HepG2 (cell line): ENCODE data around the gene APBA3. TPM values are rescaled to one million over a fixed set of nuclear protein-coding genes. Genes with fewer than 3 reads are reported as not detected.

Experiments
- FOXK1 ChIP-seq: sonication (generic); formaldehyde crosslinking; IDR thresholded peaks from 2 replicates; pipeline ENCODE4 v1.4.0; 2020; ENCODE audit warnings: low read depth, missing genetic modification reagents, borderline replicate concordance
- HOXA5 ChIP-seq: sonication (generic); formaldehyde crosslinking; IDR thresholded peaks from 2 replicates; pipeline ENCODE4 v1.4.0; 2020; ENCODE audit warnings: missing genetic modification reagents
- KAT7 ChIP-seq: IDR thresholded peaks from 2 replicates; pipeline ENCODE4 v1.6.1; 2018; ENCODE audit warnings: borderline replicate concordance, missing compliant biosample characterization
- MZF1 ChIP-seq: sonication (generic); formaldehyde crosslinking; IDR thresholded peaks from 2 replicates; pipeline ENCODE4 v1.8.1; 2023; ENCODE audit warnings: mild to moderate bottlenecking, missing genetic modification reagents, borderline replicate concordance
- POLR2AphosphoS5 ChIP-seq: IDR thresholded peaks from 2 replicates; pipeline ENCODE4 v1.6.1; 2012; ENCODE audit warnings: low read depth, low read length
- PRMT3 ChIP-seq: sonication (generic); formaldehyde crosslinking; IDR thresholded peaks from 2 replicates; pipeline ENCODE4 v1.8.1; 2022; ENCODE audit warnings: low read depth, mild to moderate bottlenecking, moderate library complexity, missing genetic modification reagents, borderline replicate concordance
- SP140L ChIP-seq: sonication (generic); formaldehyde crosslinking; IDR thresholded peaks from 2 replicates; pipeline ENCODE4 v1.4.0; 2020; ENCODE audit warnings: missing genetic modification reagents, borderline replicate concordance
- SRSF4 ChIP-seq: fragments of 200-400 bp; formaldehyde crosslinking; IDR thresholded peaks from one replicate; pipeline ENCODE4 v1.6.1; 2018; ENCODE audit warnings: mild to moderate bottlenecking, low read depth, low read length, moderate library complexity; ENCODE audit not compliant: poor library complexity, severe bottlenecking
- SUZ12 ChIP-seq: fragments of 150-350 bp; IDR thresholded peaks from 2 replicates; pipeline ENCODE4 v1.6.1; 2014; ENCODE audit warnings: low read depth, low read length
- TRIM24 ChIP-seq: sonication (generic); formaldehyde crosslinking; IDR thresholded peaks from 2 replicates; pipeline ENCODE4 v1.8.0; 2022; ENCODE audit warnings: mild to moderate bottlenecking, missing genetic modification reagents
- ZEB1 ChIP-seq: IDR thresholded peaks from 2 replicates; pipeline ENCODE4 v1.6.1; 2012; ENCODE audit warnings: mild to moderate bottlenecking, low read depth, inconsistent platforms; ENCODE audit not compliant: insufficient replicate concordance
- ZFP37 ChIP-seq: sonication (generic); formaldehyde crosslinking; IDR thresholded peaks from 2 replicates; pipeline ENCODE4 v1.4.0; 2020; ENCODE audit warnings: missing genetic modification reagents, borderline replicate concordance
- ZNF615 ChIP-seq: sonication (generic); formaldehyde crosslinking; IDR thresholded peaks from 2 replicates; pipeline ENCODE4 v1.5.0; 2020; ENCODE audit warnings: mild to moderate bottlenecking, missing genetic modification reagents, borderline replicate concordance
- ZSCAN9 ChIP-seq: IDR thresholded peaks from 2 replicates; pipeline ENCODE4 v1.6.1; 2016; ENCODE audit warnings: borderline replicate concordance
- polyA plus RNA-seq, 8 experiments: library from polyadenylated mRNA; depleted of rRNA in 3 of 8; stranded (reverse) in 7 of 8; unstranded in 1 of 8; fragments of >200 nt; fragmentation: Illumina TruSeq in 4 of 8; extraction: Trizol in 4 of 8; gene quantifications; 2 replicates each; pipeline versions ENCODE4 v1.2.1 to v1.2.3, GENCODE V29; 2011 to 2016; ENCODE audit warnings: low read depth in 4 of 8, missing spikeins in 1 of 8, mixed read lengths in 1 of 8; ENCODE audit not compliant: insufficient read depth in 1 of 8
- total RNA-seq, 5 experiments: library from RNA; depleted of rRNA; stranded (reverse); fragments of >200 nt; fragmentation: Illumina TruSeq; extraction: Trizol; gene quantifications; 2 replicates each; pipeline ENCODE4 v1.2.3, GENCODE V29; 2016; ENCODE audit warnings: low read depth in 1 of 5
- TF ChIP-seq, protein P1 (sequence below): sonication (generic); formaldehyde crosslinking; IDR thresholded peaks from 2 replicates; pipeline ENCODE4 v1.4.0; 2020; ENCODE audit warnings: missing genetic modification reagents, low read depth, mild to moderate bottlenecking, borderline replicate concordance
- TF ChIP-seq, protein P2 (sequence below): IDR thresholded peaks from 2 replicates; pipeline ENCODE4 v1.4.0; 2020; ENCODE audit warnings: mild to moderate bottlenecking, missing genetic modification reagents
- TF ChIP-seq, protein P3 (sequence below): sonication (generic); formaldehyde crosslinking; conservative IDR thresholded peaks from 2 replicates; pipeline ENCODE4 v1.4.0; 2020; ENCODE audit warnings: mild to moderate bottlenecking, missing genetic modification reagents, moderate library complexity
- TF ChIP-seq, protein P4 (sequence below): fragments of 450-650 bp; IDR thresholded peaks from 2 replicates; pipeline ENCODE4 v1.6.1; 2017; ENCODE audit warnings: mild to moderate bottlenecking

The APBA3 gene
- total and polyA plus RNA-seq, 2 of the 13 experiments (the other 11 are each of a cell fraction or from before 2014, with no cell fraction given), result 14.2 to 14.3 TPM

DNA sequence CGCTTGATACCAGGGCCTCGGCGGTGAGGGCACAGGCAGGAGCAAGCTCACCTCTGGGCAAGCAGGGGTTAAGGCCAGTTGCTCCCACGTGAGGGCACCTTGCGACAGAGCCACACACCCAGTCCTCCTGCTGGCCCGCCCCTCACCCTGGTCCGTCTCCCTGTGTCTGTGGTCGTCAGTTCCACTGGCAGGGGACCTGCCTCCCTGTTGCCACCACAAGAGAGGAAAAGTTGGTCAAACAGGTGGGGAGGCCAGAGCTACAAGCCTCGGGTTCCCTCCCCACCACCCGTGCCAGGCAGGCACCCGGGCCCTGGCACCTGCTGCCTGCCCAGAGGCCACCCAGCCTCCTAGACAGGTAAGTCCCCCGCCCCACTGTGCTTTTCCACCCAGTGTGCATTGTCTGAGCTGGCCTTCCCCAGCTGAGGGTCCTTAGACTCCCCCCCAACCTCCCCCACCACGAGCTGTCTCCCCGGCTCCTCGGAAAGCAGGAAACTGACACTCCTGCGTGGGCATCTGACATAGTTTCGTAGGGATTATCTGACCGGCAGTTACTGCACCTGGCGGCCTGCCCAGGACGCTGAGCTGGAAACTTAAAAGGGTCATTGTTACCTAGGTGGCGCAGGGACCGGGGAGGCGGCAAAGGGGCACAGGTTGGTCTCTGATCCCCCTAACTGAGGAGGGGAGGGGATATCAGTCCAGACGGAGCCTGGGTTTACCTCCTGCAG lies 53.1 kb downstream of the APBA3 start, which contains the start of gene TJP3 (continued):
- TF ChIP-seq, protein P1, sequence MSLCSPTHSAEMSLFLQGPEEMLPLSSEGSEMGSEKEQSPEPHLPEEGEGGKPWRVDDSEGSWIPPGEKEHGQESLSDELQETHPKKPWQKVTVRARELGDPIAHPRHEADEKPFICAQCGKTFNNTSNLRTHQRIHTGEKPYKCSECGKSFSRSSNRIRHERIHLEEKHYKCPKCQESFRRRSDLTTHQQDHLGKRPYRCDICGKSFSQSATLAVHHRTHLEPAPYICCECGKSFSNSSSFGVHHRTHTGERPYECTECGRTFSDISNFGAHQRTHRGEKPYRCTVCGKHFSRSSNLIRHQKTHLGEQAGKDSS (CRISPR knock-in tag), result no peak
- no peak for TF ChIP-seq PRMT3 (CRISPR knock-in tag)
- TF ChIP-seq MZF1 (CRISPR knock-in tag), result no peak
- TF ChIP-seq SP140L (CRISPR knock-in tag), result no peak
- no peak for TF ChIP-seq HOXA5 (CRISPR knock-in tag)
- peak; percentile 86 for TF ChIP-seq ZEB1
- no peak for TF ChIP-seq FOXK1 (CRISPR knock-in tag)
- TF ChIP-seq ZNF615 (CRISPR knock-in tag), result no peak
- TF ChIP-seq KAT7 (CRISPR knock-in tag), result no peak; the same call in 1 of the 2 replicates
- TF ChIP-seq SUZ12, result no peak
- no peak for TF ChIP-seq ZSCAN9 (CRISPR knock-in tag)
- TF ChIP-seq, protein P2, sequence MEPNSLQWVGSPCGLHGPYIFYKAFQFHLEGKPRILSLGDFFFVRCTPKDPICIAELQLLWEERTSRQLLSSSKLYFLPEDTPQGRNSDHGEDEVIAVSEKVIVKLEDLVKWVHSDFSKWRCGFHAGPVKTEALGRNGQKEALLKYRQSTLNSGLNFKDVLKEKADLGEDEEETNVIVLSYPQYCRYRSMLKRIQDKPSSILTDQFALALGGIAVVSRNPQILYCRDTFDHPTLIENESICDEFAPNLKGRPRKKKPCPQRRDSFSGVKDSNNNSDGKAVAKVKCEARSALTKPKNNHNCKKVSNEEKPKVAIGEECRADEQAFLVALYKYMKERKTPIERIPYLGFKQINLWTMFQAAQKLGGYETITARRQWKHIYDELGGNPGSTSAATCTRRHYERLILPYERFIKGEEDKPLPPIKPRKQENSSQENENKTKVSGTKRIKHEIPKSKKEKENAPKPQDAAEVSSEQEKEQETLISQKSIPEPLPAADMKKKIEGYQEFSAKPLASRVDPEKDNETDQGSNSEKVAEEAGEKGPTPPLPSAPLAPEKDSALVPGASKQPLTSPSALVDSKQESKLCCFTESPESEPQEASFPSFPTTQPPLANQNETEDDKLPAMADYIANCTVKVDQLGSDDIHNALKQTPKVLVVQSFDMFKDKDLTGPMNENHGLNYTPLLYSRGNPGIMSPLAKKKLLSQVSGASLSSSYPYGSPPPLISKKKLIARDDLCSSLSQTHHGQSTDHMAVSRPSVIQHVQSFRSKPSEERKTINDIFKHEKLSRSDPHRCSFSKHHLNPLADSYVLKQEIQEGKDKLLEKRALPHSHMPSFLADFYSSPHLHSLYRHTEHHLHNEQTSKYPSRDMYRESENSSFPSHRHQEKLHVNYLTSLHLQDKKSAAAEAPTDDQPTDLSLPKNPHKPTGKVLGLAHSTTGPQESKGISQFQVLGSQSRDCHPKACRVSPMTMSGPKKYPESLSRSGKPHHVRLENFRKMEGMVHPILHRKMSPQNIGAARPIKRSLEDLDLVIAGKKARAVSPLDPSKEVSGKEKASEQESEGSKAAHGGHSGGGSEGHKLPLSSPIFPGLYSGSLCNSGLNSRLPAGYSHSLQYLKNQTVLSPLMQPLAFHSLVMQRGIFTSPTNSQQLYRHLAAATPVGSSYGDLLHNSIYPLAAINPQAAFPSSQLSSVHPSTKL (CRISPR knock-in tag), result peak; percentile 22; the same call in 1 of the 2 replicates
- TF ChIP-seq, protein P3, sequence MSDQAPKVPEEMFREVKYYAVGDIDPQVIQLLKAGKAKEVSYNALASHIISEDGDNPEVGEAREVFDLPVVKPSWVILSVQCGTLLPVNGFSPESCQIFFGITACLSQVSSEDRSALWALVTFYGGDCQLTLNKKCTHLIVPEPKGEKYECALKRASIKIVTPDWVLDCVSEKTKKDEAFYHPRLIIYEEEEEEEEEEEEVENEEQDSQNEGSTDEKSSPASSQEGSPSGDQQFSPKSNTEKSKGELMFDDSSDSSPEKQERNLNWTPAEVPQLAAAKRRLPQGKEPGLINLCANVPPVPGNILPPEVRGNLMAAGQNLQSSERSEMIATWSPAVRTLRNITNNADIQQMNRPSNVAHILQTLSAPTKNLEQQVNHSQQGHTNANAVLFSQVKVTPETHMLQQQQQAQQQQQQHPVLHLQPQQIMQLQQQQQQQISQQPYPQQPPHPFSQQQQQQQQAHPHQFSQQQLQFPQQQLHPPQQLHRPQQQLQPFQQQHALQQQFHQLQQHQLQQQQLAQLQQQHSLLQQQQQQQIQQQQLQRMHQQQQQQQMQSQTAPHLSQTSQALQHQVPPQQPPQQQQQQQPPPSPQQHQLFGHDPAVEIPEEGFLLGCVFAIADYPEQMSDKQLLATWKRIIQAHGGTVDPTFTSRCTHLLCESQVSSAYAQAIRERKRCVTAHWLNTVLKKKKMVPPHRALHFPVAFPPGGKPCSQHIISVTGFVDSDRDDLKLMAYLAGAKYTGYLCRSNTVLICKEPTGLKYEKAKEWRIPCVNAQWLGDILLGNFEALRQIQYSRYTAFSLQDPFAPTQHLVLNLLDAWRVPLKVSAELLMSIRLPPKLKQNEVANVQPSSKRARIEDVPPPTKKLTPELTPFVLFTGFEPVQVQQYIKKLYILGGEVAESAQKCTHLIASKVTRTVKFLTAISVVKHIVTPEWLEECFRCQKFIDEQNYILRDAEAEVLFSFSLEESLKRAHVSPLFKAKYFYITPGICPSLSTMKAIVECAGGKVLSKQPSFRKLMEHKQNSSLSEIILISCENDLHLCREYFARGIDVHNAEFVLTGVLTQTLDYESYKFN (CRISPR knock-in tag), result peak; percentile 77
- no peak for TF ChIP-seq SRSF4
- TF ChIP-seq POLR2AphosphoS5, result peak; percentile 69
- TF ChIP-seq ZFP37 (CRISPR knock-in tag), result no peak
- TF ChIP-seq, protein P4, sequence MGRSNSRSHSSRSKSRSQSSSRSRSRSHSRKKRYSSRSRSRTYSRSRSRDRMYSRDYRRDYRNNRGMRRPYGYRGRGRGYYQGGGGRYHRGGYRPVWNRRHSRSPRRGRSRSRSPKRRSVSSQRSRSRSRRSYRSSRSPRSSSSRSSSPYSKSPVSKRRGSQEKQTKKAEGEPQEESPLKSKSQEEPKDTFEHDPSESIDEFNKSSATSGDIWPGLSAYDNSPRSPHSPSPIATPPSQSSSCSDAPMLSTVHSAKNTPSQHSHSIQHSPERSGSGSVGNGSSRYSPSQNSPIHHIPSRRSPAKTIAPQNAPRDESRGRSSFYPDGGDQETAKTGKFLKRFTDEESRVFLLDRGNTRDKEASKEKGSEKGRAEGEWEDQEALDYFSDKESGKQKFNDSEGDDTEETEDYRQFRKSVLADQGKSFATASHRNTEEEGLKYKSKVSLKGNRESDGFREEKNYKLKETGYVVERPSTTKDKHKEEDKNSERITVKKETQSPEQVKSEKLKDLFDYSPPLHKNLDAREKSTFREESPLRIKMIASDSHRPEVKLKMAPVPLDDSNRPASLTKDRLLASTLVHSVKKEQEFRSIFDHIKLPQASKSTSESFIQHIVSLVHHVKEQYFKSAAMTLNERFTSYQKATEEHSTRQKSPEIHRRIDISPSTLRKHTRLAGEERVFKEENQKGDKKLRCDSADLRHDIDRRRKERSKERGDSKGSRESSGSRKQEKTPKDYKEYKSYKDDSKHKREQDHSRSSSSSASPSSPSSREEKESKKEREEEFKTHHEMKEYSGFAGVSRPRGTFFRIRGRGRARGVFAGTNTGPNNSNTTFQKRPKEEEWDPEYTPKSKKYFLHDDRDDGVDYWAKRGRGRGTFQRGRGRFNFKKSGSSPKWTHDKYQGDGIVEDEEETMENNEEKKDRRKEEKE, result no peak
- TF ChIP-seq TRIM24 (CRISPR knock-in tag), result no peak
